GM10847 (cell line): ENCODE measurements around the gene SBNO2.

Experiments used
- POLR2A ChIP-seq: IDR thresholded peaks from 2 replicates; pipeline ENCODE4 v1.6.1; 2011; ENCODE audit not compliant: insufficient read length; ENCODE audit errors: extremely low read depth

SBNO2 gene, protein sequence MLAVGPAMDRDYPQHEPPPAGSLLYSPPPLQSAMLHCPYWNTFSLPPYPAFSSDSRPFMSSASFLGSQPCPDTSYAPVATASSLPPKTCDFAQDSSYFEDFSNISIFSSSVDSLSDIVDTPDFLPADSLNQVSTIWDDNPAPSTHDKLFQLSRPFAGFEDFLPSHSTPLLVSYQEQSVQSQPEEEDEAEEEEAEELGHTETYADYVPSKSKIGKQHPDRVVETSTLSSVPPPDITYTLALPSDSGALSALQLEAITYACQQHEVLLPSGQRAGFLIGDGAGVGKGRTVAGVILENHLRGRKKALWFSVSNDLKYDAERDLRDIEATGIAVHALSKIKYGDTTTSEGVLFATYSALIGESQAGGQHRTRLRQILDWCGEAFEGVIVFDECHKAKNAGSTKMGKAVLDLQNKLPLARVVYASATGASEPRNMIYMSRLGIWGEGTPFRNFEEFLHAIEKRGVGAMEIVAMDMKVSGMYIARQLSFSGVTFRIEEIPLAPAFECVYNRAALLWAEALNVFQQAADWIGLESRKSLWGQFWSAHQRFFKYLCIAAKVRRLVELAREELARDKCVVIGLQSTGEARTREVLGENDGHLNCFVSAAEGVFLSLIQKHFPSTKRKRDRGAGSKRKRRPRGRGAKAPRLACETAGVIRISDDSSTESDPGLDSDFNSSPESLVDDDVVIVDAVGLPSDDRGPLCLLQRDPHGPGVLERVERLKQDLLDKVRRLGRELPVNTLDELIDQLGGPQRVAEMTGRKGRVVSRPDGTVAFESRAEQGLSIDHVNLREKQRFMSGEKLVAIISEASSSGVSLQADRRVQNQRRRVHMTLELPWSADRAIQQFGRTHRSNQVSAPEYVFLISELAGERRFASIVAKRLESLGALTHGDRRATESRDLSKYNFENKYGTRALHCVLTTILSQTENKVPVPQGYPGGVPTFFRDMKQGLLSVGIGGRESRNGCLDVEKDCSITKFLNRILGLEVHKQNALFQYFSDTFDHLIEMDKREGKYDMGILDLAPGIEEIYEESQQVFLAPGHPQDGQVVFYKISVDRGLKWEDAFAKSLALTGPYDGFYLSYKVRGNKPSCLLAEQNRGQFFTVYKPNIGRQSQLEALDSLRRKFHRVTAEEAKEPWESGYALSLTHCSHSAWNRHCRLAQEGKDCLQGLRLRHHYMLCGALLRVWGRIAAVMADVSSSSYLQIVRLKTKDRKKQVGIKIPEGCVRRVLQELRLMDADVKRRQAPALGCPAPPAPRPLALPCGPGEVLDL (N-terminal part only)

GRCh38 chr19:1173845-1174809 lies at the start of gene SBNO2:
Gene SBNO2, minus strand, starts transcription at chr19:1174268. Its CDS starts 19,992 bp downstream, at chr19:1154276.
- peak; percentile 89 for TF ChIP-seq POLR2A

DNA sequence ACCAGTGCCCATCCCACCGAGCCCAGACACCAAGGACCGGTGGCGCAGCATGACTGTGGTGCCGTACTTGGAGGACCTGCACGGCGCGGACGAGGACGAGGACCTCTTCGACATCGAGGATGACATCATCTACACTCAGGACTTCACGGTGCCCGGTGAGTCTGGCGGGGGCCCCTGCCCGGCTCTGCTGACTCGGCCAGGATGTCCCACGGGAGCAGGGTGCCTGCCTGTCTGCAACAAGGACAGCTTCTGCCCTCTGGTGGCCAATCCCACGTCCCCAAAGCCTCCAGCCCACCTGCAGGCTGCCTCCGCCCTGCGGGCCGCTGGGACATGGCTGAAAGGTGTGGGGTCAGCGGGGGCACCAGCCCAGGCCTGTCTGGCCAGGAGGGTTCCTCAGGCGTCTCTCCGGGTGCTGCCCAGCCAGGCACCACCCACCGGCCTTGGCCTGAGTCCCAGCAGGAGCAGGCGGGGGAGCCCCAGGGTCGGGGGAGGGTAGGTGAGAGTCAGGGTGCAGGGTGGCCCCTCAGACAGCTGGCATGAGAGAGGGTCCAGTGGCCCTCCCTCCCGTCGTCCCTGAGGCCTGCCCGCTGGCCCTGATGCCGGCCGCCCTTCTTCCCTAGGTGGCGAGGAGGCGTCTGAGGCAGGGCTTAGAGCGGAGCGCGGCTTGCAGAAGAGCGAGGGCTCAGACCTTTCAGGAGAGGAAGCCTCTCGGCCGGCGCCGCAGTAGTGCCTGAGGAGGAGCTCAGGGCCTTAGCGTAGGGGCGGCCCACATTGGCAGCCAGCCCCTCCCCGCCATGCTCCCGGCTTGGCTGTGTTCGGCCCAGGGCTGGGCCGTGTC lies 49.2 kb upstream of the SBNO2 start:
- TF ChIP-seq POLR2A = no peak

GRCh38 chr19:1222394-1222793 lies 48.3 kb upstream of the SBNO2 start:
- TF ChIP-seq POLR2A = no peak

DNA sequence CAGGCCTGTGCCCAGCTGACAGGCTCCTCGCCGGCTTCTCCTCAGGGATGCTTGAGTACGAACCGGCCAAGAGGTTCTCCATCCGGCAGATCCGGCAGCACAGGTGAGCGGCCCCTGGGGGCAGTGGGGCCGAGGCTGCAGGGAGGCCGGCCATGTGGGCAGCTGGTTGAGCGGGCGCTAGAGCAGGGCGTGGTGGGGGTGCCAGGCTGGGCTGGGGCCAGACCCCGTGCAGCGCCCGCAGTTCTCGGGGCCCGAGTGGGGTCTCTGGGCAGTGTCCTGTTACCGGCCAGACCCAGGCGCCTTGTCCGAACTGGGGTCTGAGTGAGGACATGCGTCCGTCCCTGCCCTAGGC lies 47.8 kb upstream of the SBNO2 start:
- TF ChIP-seq POLR2A = no peak

DNA sequence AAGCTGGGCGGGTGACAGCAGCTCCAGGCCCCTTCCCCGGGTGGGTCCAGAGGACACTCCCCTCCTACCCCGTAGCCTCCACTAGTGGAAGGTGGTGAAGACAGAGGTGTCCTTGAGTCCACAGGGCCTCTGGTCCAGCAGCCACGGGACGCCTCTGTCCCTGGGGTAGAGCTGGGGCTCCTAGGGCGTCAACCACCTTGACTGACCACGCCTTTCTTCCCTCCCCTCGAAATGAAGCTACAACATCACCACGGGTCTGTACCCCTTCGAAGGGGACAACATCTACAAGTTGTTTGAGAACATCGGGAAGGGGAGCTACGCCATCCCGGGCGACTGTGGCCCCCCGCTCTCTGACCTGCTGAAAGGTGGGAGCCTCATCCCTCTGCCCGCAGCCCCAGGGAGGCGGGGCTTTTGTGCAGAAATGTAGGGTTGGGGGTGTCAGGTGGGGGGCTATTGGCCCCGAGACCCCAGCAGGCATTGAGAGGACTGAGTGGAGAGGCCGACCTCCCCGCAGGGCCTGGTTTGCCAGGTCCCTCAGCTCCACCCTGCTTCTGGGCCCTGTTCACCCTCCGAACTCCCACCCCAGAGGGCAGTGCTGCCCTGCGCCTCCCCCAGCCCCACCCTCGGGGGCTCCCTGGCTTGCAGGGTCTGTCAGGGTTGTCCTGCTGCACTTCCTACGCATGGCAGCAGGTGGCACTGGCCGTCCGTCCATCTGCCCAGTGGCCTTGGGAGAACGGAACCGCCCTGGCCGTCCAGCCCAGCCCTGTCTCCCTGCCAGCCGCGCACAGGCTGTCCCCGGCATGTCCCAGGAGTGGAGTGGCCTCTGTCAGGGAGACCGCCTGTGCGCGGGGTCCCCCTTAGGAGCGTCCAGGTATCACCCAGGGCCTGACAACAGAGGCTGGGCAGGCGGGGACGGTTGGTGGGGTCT lies 47.2 kb upstream of the SBNO2 start:
- TF ChIP-seq POLR2A = no peak

DNA sequence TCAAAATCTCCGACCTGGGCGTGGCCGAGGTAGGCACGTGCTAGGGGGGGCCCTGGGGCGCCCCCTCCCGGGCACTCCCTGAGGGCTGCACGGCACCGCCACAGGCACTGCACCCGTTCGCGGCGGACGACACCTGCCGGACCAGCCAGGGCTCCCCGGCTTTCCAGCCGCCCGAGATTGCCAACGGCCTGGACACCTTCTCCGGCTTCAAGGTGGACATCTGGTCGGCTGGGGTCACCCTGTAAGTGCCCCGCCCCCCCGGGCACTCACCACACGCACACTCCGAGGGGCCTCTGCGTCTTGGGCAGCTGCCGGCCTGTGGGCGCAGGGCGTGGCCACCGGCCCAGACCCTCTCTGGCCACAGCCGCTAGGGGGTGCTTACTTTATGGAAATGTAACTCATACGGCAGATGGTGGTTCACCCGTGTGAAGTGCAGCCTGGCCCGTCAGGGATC lies 46.4 kb upstream of the SBNO2 start:
- TF ChIP-seq POLR2A = no peak

DNA sequence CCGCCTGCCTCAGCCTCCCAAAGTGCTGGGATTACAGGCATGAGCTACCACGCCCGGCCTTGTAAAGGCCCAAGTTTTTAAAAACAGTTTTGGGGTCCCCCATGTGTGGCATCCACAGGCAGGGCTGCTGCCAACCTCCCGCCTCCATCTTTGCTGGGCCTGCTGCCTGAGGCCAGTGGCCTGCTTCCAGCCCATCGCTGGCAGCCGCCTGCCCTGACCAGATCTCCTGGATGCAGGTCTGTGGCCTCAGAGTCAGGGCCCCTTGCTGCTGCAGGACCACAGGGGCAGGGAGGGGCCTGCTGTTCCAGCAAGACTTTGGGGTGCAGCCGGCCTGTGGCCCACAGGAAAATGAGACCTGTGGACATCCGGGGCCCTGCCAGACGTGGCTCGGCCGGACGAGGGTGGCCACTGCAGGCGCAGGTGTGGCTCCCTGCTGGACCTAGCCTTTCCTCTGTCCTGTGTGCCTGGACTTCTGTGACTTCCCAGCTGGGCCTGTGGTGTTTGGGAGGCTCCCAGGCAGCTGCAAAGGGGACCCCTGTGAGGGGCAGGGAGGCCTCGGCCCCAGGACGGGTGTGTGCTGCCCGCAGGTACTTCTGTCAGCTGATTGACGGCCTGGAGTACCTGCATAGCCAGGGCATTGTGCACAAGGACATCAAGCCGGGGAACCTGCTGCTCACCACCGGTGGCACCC lies 45.9 kb upstream of the SBNO2 start:
- no peak for TF ChIP-seq POLR2A

- TF ChIP-seq POLR2A = no peak
Observed at GRCh38 chr19:1218751-1219567, 44.9 kb upstream of the SBNO2 start.

- TF ChIP-seq POLR2A = no peak
Observed at GRCh38 chr19:1217366-1217765, 43.3 kb upstream of the SBNO2 start.

DNA sequence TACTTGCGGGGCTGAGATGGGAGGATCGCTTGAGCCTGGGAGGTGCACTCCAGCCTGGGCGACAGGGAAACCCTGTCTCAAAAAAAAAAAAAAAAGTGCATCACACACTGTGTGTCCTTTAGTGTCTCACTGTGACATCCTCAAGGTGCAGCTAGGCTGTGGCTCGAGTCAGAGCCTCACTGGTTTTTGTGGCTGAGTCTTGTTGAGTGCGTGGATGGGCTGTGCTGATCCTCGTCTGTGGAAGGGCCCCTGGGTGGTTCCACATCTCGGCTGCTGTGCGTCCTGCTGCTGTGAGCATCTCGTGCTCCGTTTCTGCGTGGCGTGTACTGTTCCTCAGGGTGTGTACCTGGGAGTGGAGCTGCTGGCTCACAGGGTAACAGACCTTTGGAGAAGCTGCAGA lies 42.7 kb upstream of the SBNO2 start:
- no peak for TF ChIP-seq POLR2A

- TF ChIP-seq POLR2A = no peak
Observed at GRCh38 chr19:1214862-1215731, 41.0 kb upstream of the SBNO2 start.
